ENCODE measurements around the gene MAGI3. TPM values are rescaled to one million over a fixed set of nuclear protein-coding genes. Genes with fewer than 3 reads are reported as not detected.

The MAGI3 gene
- total and polyA plus RNA-seq, 2 donors (not counting 1 experiment from before 2014, with no cell fraction given), result 0.30 to 0.67 TPM

DNA sequence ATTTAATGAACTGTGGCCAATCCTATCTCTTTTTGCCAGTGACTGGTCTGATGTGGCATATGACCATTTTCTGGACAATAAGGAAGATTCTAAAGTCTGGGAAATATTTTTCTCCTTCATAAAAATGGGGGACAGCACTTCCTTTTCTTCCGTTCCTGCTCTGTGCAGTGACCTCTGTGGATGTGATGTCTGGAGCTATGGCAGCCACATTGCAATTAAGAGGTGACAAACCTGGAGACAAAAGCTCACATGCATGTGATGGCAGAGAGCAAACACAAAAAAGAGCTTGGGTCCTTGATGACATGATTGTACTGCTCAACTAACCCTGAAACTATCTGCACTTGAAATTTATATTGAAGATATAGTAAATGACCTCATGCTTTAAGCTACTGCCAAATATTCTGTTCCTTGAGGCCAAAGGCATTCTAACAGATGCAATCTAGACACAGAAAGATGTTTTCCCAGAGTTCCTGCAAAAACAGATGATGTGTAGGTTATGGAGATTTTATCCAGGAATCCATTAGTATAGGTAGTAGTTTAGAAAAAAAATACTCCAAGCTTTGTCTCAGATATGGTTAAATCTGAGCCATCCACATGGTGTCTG, 2.2 kb upstream of the MAGI3 start:
- ChIA-PET CTCF (no interaction called here), POLR2A (no interaction called here)
- intact Hi-C loops (cut with micrococcal nuclease), result no loop called here
- Histone ChIP-seq H3K27me3 (replicated peaks in 1 of 4; ENCODE audit: control extremely low read depth in 1 of 4, control insufficient read depth in 3 of 4, insufficient read depth in 4 of 4, low read length in 3 of 4) (peaks cover 0 to 21% (median 10%) of the 10 kb centered on the region in 4 experiments), H3K9me3 (ENCODE audit: control extremely low read depth in 1 of 3, control insufficient read depth in 2 of 3, insufficient read depth in 1 of 3, low read length in 2 of 3) (no peaks in the 10 kb centered on the region), H2AFZ (ENCODE audit: insufficient read depth, low read depth, low read length, poor library complexity, severe bottlenecking) (no peak overlapping the region), H3K79me2 (ENCODE audit: control insufficient read depth, insufficient read depth, low read length) (no peaks in the 10 kb centered on the region), H4K20me1 (ENCODE audit: control insufficient read depth, insufficient read depth, low read length, poor library complexity, severe bottlenecking) (no peaks in the 10 kb centered on the region), H3K4me3 (ENCODE audit: control extremely low read depth in 1 of 5, extremely low read depth in 1 of 5, insufficient read depth in 1 of 5, low read depth in 2 of 5, low read length in 4 of 5) (no peak overlapping the region), H3K9ac (ENCODE audit: low read length) (no peak overlapping the region), H3K4me2 (replicated peaks; ENCODE audit: low read depth, low read length, poor library complexity, severe bottlenecking) (no peak overlapping the region), H3K4me1 (ENCODE audit: control insufficient read depth in 2 of 2, insufficient read depth in 2 of 2, low read length in 2 of 2) (peaks cover 16 to 19% of the 10 kb centered on the region in 2 donors), H3K27ac (ENCODE audit: low read length in 2 of 2) (no peak overlapping the region), H3K36me3 (replicated peaks in 1 of 2; ENCODE audit: control extremely low read depth in 1 of 2, control insufficient read depth in 1 of 2, extremely low read depth in 1 of 2, insufficient read depth in 2 of 2, low read length in 1 of 2) (no peaks in the 10 kb centered on the region)
- TF ChIP-seq, protein P1, sequence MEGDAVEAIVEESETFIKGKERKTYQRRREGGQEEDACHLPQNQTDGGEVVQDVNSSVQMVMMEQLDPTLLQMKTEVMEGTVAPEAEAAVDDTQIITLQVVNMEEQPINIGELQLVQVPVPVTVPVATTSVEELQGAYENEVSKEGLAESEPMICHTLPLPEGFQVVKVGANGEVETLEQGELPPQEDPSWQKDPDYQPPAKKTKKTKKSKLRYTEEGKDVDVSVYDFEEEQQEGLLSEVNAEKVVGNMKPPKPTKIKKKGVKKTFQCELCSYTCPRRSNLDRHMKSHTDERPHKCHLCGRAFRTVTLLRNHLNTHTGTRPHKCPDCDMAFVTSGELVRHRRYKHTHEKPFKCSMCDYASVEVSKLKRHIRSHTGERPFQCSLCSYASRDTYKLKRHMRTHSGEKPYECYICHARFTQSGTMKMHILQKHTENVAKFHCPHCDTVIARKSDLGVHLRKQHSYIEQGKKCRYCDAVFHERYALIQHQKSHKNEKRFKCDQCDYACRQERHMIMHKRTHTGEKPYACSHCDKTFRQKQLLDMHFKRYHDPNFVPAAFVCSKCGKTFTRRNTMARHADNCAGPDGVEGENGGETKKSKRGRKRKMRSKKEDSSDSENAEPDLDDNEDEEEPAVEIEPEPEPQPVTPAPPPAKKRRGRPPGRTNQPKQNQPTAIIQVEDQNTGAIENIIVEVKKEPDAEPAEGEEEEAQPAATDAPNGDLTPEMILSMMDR (IDR thresholded peaks at IDR 0.05), result no peak
- TF ChIP-seq EZH2 (IDR thresholded peaks at IDR 0.05; ENCODE audit: borderline replicate concordance, insufficient read depth, low read depth, low read length, poor library complexity, severe bottlenecking), result no peak
- Mint-ChIP-seq H3K27ac (no peak overlapping the region), H3K27me3 (peaks cover 35% of the 10 kb centered on the region), H3K4me1 (peaks cover 21% of the 10 kb centered on the region), H3K4me3 (no peak overlapping the region), H3K9me3 (ENCODE audit: insufficient read depth) (no peaks in the 10 kb centered on the region)
- WGBS (ENCODE audit: insufficient coverage), result no CpG with 5 or more reads among the region's 1 CpG
- ATAC-seq (ENCODE audit: low read depth) (no peak), DNase-seq (no peak)

- Histone ChIP-seq H4K20me1 (ENCODE audit: control insufficient read depth, insufficient read depth, low read length, poor library complexity, severe bottlenecking) (no peaks in the 10 kb centered on the region), H3K9ac (ENCODE audit: low read length) (no peak overlapping the region), H3K27ac (ENCODE audit: low read length in 2 of 2) (no peak overlapping the region), H3K4me2 (replicated peaks; ENCODE audit: low read depth, low read length, poor library complexity, severe bottlenecking) (peak overlapping the region; percentile 97), H3K27me3 (replicated peaks in 1 of 4; ENCODE audit: control extremely low read depth in 1 of 4, control insufficient read depth in 3 of 4, insufficient read depth in 4 of 4, low read length in 3 of 4) (peaks cover 0 to 21% (median 10%) of the 10 kb centered on the region in 4 experiments), H3K4me3 (ENCODE audit: control extremely low read depth in 1 of 5, extremely low read depth in 1 of 5, insufficient read depth in 1 of 5, low read depth in 2 of 5, low read length in 4 of 5) (no peak overlapping the region), H3K36me3 (replicated peaks in 1 of 2; ENCODE audit: control extremely low read depth in 1 of 2, control insufficient read depth in 1 of 2, extremely low read depth in 1 of 2, insufficient read depth in 2 of 2, low read length in 1 of 2) (no peaks in the 10 kb centered on the region), H2AFZ (ENCODE audit: insufficient read depth, low read depth, low read length, poor library complexity, severe bottlenecking) (peak overlapping the region; percentile 98), H3K9me3 (ENCODE audit: control extremely low read depth in 1 of 3, control insufficient read depth in 2 of 3, insufficient read depth in 1 of 3, low read length in 2 of 3) (no peaks in the 10 kb centered on the region), H3K79me2 (ENCODE audit: control insufficient read depth, insufficient read depth, low read length) (no peaks in the 10 kb centered on the region), H3K4me1 (ENCODE audit: control insufficient read depth in 2 of 2, insufficient read depth in 2 of 2, low read length in 2 of 2) (peaks cover 16 to 19% of the 10 kb centered on the region in 2 donors)
- Mint-ChIP-seq H3K9me3 (ENCODE audit: insufficient read depth) (no peaks in the 10 kb centered on the region), H3K27me3 (peaks cover 38% of the 10 kb centered on the region), H3K4me1 (peaks cover 21% of the 10 kb centered on the region), H3K27ac (peak overlapping the region; percentile 3), H3K4me3 (peak overlapping the region; percentile 87)
- ATAC-seq (ENCODE audit: low read depth) (no peak), DNase-seq (peak; percentile 15)
- CTCF ChIA-PET, result no interaction called here
- intact Hi-C loops (cut with micrococcal nuclease), result no loop called here
- TF ChIP-seq, protein P1 (IDR thresholded peaks at IDR 0.05), result no peak
- no peak for TF ChIP-seq EZH2 (IDR thresholded peaks at IDR 0.05; ENCODE audit: borderline replicate concordance, insufficient read depth, low read depth, low read length, poor library complexity, severe bottlenecking)
- POLR2A ChIA-PET, result no interaction called here
- WGBS (ENCODE audit: insufficient coverage), result 36% methylated on average over 4 of the region's 8 CpGs
These were observed 1.5 kb upstream of the MAGI3 start for GRCh38 chr1:113388621-113389358.

All from B cell (primary cell).